OCI-M1 (cell line): ENCODE results near the gene PTPRJ.

ENCODE experiments used
- DNase-seq: peaks from one replicate; lab custom pipeline; 2025; lab: John Stamatoyannopoulos, UW

PTPRJ gene

DNA sequence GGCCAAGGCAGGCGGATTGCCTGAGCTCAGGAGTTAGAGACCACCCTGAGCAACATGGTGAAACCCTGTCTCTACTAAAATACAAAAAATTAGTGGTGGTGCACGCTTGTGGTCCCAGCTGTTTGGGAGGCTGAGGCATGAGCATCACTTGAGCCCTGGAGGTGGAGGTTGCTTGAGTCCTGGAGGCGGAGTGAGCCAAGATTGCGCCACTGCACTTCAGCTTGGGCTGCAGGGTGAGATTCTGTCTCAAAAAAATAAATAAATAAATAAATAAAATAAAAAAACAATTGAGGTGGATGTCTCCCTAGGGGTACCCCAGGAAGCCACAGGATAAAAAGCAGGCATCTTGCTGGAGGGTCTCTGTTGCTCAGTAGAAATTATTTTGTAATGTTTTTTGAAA lies 14.1 kb downstream of the PTPRJ start:
- no peak for DNase-seq

DNA sequence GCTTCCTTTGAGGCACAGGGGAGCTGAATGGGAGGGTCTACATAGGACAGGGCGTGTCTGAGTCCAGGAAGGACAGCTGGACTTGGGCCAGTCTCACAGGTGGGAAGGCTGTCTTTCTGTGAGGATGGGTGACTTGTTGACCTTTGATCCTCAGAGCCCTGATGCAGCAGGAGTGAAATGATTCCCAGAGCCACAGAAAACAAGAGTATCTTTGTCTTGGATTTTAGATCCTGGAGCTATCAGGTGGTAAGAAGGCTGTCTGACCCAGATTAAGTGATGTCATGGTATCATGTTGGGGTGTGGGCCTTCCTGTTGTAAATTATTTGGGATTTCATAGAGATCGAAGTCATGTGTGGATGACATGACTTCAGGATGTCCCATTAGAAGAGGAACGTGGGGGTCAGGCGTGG lies 15.0 kb downstream of the PTPRJ start:
- no peak for DNase-seq

DNA sequence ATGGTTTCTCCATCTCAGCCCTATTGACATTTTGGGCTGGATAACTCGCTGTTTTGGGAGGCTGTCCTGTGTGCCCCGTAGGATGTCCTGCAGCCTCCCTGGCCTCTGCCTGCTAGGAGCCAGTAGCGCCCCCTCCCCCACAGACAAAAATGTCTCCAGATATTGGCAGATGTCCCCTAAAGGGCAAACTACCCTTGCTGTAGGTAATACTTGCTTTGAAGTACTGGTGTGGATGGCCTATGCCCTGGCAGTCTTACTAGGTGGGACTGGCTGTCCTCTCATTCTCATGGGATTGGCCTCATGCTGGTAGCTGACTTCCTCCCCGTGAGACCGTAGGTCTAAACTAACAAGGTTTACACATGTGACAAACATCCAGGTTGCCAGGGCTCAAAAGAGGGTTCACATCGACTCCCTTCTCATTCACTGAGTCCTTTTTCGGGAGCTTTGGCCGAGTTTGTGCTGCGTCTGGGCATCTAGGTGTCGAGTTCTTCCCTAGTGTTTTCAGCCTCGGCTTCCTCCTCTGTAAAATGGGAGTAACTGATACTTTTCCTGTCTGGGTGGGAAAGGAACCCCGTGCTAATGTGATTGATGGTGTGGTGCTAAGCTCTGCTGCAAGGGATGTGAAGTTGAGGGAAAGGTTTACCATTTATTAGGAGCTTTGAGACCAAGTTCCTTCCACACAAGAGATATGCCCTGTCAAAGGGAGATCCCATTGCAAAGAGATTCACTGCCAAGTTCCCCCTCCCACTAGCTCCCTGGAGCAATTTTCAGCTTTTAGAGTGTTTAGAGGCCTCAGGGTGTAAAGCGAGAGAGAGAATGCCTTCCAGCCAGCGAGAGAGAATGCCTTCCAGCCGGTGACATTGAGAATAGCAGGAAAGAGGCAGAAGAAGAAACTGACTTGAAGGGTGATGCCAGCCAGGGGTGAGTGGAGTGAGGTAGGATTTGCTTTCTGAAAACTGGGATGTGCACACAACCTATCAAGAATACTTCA lies 17.0 kb downstream of the PTPRJ start:
- no peak for DNase-seq

DNA sequence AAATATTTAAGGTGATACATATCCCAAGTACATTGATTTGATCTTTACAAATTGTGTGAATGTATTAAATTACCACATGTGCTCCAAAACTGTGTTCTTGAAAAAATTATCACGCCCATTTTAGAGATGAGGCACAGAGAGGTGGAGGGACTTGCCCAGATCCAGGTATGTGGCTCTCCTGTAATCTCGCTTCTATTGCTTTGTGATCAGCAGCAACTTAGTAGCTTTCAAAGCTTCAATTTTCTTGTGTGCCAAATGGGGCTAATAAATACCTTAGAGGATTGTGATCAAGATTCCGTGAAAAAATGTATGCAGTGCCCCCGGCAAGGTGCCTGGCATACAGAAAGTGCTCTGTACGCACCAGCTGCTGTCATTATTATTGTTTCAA lies 18.0 kb downstream of the PTPRJ start:
- DNase-seq: no peak

DNA sequence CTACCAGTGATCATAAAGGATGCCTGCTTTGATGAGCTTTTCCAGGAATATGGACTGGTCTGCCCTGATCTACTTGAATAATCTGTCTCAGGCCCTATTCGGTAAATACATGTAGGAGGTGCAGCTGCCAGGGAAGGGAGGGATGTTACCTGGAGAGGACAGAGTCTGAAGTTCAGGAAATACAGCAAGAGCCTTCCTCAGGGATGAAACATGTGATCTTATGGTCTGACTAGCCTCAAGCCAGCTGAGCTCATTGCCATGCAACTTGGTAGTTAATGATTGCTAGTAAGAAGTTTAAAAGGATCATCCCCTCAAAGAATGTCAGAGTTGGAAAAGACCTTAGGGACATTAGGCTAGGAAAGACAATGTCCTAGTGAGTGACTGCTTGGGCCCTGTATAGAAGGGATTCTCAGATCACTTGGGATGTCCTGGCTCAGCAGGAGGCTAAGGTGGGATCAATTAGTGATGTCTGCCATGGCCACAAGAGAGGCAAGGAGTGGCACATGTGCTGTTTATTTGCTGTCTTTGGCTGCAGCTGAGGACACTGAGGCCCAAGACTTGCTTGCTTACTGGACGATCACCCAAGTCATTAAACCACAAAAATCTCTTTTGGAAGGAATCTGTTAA lies 18.5 kb downstream of the PTPRJ start:
- no peak for DNase-seq

DNA sequence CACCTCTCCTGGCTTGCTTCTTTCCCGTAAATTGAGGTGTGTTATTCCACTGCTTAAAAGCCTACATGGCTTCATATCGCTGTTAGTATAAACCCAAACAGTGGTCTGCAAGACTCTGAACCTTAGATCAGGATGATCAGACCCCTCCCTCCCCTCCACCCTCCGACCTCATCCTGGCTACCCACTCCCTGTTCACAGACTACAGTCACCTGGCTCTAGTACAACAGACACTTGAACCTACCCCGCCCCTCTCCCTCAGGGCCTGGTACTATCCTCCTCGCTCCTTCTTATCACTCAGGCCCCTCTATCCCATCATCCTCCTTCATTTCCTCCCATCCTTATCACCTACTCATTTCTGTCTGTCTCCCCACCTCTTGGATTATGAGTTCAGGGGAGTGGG lies 20.1 kb downstream of the PTPRJ start:
- no peak for DNase-seq

DNA sequence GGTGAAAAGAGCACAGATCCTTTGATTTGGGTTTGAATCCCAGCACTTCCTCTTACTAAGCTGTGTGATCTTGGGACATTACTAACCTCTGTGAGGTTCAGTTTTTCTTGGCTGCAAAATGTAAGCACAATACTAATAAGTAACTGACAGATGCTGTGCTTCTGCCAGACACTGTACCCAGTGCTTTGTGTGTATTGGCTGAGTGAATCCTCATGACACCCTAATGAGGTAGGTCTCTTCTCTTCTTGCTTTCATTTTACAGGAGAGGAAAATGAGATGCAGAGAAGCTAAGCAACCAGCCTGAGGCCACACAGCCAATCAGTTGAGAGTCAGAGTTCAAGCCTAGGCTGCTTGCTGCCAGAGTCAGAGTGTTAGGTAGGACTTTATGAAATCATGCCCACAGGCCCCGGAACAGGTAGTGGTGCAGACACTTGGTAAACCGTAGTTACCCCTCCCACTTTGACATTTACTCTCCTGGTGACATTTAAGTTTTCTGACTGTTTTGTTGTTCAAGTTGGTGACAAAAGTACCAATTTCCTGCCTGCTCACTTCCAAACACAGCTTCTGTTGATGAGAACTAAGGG lies 21.2 kb downstream of the PTPRJ start:
- DNase-seq: peak; percentile 27

DNA sequence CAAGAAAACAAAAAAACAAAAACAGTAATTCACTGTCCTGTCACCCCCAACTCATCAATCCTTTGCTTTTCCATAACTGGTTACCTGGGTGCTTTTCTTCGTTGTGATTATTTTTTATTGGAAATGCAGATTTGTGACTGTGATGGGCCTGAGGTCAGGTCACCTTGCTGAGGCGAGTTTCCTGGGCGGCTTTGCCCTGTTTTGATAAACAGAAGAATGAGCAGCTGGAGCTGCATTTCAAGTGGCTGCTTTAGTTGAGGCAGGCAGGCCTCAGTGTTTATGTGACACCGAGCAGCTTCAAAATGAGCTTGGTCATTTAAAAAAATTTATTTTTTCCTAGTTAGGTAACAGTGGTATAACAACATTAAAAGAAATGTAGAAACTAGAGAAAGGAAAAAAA lies 22.2 kb downstream of the PTPRJ start:
- DNase-seq: no peak

DNA sequence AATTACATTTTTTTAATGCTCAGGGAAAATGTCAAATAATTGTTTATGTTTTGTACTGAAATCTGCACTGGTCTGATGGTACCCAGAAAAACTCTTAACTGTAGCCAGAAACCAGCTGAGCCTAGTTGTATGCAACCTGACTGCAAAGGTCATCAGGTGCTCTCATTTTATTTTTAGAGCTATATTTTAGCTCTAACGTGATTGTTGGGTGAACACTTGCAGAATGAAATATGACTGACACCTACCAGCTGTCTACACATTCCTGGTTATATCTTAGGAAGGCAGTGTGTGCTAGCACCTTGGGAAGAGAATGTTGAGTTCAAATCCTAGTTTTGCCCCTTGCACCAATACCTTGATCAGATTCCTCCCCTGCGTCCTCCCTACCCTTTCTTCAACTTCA lies 23.6 kb downstream of the PTPRJ start:
- no peak for DNase-seq

DNA sequence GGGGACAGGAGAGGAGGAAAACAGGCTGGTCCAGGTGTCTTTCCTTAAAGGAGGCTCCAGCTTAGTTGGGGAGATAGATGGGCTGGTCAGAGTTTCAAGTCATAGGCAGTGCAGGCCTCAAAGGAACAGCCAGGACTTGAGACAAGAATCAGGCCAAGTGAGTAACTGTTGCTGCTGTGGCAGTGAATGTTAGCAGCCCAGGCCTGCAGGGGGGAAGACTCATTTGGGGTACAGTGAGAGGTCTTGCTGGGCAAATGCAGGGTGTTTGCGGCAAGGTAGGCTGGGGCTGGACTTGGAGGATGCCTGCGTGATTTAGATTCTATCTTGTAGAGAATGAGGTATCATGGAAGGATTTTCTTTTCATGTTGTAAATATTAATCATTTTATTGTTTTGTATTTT lies 24.1 kb downstream of the PTPRJ start:
- no peak for DNase-seq

DNA sequence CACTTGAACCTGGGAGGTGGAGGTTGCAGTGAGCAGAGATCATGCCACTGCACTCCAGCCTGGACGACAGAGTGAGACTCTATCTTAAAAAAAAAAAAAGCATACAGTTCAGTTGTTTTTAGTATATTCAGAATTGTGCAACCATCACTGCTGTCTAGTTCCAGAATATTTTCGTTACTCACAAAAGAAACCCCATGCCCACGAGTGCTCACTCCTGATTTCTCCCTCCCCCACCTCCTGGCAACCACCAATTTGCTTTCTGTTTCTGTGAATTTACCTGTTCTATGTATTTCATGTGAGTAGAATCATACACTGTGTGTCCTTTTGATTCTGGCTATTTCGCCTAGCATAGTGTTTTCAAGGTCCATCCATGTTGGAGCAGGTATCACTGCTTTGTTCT lies 24.8 kb downstream of the PTPRJ start:
- DNase-seq: peak; percentile 50

DNA sequence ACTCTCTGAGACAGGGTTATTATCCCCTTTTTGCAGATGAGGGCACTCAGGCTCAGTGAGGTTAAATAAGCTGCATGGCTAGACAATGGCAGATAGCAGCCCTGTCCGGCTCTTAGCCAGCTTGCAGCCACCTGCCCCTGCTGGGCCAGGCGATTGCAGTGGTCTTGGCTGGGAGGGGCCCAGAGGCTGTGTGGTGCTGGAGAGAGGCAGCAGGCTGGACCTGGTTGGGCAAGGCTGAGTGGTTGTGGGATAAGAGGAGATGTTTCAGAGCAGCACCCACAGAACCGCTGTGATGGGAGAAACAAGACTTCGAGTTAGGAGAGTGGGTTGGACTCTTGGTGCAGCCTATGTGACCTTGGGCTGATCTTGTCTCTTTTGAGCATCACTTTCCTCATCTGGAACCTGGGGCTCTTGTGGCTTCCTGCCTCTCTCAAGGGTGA lies 25.5 kb downstream of the PTPRJ start:
- DNase-seq: peak; percentile 72

DNA sequence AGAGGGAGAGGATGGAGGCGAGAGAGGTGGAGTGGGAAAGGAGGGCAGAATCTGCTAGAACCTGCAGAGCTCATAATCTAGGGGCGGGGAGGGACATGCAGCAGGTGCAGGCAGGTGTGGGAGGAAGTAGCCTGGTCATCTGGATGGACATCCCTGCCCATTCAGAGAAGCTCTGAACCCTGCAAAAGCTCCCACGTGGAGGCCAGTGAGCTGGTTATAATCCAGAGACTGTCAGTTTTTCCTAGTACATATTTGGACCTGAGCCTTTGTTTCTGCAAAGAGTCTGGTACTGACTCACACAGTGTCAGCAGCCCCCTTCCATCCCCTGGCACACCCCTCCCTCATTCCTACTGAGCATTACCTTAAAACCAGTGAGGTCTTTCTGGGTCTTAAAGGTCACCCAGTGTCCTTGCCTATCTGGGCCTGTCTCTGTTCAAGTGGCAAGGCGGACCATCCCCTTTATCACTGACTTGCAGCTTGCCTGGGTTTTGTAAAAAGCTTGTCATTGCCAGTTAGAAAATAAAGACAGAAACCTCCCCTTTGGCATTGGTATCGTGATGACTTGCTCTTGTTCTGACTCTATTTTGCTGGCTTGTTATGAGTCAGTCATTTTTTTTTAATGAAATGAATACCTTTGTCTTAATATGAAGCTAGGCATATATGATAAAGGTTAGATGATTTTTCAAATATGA lies 26.1 kb downstream of the PTPRJ start:
- peak; percentile 92 for DNase-seq

DNA sequence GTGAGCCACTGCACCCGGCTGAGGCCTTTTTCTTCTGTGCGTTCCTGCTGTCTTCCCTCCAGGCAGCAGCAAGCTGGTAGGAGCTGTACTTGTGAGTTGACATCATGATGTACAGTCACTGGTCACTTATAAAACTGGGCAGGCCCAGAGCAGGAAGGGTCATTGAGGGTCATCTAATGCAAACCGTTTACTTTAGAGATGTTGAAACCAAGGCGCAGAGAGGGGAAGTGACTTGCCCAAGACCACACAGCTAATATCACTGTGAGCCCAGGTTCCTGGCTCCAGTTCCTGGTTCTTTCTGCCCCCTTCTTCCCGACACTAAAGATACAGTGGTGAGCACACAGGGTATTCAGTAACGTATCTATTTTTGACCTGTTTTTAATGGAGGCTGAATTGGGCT lies 27.3 kb downstream of the PTPRJ start:
- DNase-seq: no peak

DNA sequence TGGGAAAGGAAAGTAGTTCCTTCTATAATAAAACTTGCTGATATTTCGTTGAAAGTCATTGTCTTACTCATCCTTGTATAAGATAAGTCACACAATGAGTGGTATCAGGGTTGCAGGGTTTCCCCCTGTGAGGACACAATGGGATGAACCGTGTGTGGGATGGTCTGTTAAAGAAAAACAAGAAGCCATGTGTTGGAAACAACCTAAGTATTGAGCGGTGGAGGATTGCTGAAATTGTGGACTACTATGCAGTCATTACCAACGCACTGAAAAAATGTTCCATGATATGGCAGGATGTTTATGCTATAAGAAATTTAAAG lies 28.6 kb downstream of the PTPRJ start:
- peak; percentile 70 for DNase-seq

DNA sequence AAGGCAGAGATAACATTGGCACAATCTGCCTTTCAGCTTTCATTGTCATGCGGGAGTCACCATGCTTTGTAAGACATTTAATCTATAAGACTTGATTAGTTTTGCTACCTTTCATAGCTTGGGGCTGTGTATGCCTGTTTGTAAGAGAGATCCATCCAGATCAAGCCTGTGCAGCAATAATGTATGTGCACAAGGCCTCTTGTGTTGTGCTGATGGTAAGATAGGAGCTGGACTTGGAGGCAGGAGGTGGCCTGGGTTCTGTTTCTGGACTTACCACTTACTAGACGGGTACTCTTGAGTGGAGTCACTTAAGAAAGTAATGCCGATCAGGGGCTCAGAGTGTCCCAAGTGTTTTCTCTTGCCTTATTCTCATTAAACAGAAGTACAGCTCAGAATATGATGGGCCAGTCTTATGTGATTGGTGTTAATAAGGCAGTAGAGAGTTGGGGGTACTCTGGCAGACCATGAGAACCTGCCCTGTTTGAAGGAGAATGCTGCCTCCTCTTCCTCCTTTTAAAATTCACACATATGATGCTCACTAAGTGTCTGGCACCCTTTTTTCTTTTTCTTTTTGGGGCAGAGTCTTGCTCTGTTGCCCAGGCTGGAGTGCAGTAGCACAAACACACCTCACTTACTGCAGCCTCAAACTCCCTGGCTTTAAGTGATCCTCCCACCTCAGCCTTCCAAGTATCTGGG lies 30.9 kb downstream of the PTPRJ start:
- no peak for DNase-seq

DNA sequence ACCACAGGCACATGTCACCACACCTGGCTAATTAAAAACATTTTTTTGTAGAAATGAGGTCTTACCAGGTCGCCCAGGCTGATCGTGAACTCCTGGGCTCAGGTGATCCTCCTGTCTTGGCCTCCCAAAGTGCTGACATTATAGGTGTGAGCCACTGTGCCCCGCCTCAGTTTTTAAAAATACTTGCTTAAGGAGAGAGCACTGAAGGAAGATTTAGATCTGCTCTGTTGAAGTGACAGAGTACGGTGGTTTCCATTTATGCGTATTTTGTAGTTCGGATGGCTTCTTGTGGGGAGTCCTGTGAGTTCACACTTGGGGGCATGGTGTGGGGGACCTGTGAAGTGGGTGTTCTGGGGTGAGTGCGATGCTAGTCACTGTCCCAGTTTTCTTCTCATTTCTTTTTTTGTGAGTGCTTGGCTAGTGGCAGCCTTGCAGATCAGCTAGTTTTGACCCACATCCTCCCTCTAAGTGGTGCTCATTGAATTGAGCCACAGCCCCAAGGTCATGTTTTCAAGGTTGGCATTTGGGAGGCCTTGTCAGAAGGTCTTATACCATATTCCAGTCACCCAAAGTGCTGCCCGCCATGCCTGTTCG lies 31.5 kb downstream of the PTPRJ start:
- DNase-seq: no peak

DNA sequence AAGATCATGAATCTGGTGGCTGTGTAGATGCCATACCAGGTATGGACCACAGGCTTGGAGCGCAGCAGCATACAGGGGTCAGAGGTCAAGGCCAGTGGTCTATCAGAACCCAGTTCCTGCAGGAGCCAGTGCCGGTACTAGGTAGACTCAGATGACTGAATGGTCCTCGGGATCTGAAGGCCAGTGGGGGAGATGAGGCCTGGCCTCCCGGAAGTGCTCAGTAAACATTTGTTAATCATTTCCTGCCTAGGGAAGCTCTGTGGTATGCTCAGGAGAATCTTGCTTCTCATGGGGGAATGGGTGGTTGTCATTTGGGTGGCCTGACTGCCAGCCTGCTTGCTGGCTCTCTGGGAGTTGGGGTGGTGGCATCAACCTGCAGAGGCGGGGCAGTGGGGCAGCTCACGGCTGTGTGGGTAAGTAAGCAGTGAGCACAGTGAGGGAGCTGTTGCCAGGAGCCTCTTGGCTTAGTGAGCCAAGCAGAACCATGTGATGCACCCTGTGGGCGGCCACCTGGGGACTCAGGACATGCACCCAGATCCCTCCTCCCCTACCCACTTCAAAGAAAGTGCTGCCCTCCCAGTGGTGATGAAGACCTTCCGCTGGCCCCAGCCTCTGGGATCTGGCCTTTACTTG lies 33.0 kb downstream of the PTPRJ start:
- DNase-seq: no peak

DNA sequence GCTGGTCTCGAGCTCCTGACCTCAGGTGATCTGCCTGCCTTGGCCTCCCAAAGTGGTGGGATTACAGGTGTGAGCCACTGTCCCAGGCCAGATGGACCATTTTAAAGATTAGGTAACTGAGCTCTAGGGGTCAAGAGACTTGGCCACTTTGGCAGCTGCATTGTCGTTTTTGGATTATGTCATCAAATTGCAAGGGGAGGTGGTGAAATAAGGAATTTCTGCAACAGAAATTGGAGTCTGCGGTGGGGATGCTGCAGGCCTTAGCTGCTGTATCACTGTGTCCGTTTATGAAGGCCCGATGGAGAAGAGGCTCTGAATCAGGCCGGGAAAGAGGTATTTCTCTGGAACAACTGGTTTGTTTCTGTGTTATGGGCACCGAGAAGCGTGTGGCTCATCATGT lies 34.6 kb downstream of the PTPRJ start:
- DNase-seq: no peak

DNA sequence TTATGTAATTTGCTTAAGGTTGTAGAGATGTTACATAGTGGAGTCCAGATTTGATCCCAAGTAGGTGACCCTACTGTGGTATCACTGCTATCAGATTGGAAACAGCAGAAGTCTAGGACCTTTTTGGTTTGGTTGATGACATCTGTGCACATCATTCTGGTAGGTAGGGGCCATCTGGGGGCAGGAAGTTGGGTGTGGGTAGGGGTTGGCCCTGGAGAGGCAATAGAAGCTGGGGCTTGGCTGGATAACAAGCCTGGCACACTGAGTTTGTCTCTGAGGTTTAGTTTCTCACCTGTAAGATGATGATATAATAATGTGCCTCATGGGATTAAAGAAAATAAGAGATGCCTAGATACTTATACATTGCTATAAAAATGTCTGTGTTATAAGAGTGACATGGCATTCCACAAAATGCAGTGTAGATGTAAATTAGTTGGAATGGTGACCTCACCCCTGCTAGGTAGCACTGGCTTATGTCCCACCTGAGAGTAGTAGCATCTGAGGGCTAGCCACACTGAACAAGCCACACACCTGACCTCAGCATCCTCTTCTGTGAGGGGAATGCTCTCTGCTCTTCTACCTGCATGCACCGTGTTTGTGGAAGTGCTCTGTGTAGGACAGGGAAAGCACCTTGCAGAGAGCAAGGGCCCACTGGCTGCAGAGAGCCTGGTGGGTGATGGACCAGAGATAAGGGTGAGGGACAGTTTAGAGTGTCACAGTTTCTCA lies 36.9 kb downstream of the PTPRJ start:
- no peak for DNase-seq
